Erythroblast (primary cell): ENCODE results near the gene ATG7.
A peak's percentile ranks its signal among the peaks of the same experiment; 100 is the strongest.

Experiments
- DNase-seq, 2 experiments: peaks; one replicate each; lab custom pipeline; 2025; lab: John Stamatoyannopoulos, UW
- GATA1 ChIP-seq: IDR thresholded peaks from 2 replicates; pipeline ENCODE4 v1.6.1; 2011; ENCODE audit warnings: low read depth, mild to moderate bottlenecking, control low read depth, low read length, moderate library complexity
- POLR2A ChIP-seq: IDR thresholded peaks from 2 replicates; pipeline ENCODE4 v1.6.1; 2011; ENCODE audit warnings: mild to moderate bottlenecking, low read length

Gene ATG7

DNA sequence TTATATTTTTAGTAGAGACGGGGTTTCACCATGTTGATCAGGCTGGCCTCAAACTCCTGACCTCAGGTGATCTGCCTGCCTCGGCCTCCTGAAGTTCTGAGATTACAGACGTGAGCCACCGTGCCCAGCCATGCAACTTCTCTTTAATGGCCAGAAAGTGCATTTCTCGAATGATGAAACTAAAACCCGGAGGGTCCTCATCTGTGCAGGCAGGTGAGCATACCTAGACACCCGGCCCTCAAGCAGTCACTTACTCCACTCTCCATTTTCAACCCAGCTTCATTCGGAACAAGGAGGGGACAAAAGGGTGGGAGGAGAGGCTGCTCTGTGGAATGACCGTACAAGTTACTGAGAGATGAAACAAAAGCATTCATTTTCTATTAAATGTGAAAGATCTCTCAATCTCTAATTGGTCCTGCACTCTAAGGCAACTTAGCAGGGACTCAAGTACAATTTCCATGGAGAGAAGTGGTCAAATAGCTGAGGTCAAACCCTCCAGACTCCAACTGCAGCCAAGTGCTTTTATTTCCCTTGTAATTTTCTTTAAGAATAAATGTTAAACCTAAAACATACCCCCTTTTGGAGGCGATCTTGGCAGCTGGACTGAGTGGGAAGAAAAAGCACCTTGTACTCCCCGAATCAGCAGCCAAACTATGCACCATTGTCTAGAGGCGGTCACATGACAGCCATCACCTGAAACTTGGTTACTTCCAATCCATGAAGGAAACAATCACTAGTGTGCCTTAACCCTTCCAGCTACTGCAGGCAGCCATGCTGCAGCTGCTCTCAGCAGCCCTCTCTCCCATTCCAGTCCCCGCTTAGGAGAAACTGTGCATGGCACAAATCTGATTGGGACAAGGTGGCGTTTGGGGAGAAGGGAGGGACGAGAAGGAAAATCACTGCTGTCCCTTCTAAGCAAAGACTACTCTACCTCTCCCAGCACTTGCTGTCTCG is 309.3 kb downstream of the ATG7 start:
- DNase-seq: no peak
- TF ChIP-seq POLR2A (no peak), GATA1 (no peak)

DNA sequence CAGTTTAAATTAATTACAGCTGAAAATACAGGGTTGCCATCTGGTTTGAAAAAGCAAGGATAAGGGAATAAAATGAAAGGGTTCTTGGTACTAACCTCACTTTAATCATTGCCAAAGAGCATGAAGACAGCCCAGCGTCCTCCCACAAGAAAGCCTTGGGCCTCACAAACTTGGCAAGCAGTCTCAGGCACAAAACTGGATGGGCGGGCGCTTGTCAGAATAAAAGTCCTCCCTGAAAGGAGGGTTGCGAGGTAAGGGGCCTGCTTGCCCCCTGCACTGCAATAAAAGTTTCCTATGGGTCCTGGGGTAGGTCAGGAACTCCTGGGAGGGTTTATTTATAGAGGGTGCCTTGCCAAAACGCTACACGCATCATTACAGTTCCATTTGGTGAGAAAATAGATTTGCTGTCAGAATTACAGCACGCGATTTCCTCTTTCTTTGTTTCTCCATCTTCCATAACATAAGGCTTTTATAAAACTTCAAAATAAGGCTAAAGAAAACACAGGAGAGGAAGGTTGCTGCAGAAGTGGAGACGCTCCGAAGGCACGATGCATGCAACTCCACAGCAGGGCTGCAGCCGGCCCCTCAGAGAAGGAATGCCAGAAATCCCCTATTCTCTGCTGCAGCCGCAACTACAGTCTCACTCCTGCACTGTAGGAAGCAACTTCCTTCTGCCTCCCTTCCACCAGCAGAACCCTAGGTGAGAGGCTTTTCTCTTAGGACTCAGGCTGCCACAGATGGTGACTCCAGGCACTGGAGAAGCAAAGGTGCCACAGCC is 310.2 kb downstream of the ATG7 start:
- DNase-seq: peak; percentile 14 to 15
- TF ChIP-seq POLR2A (no peak), GATA1 (no peak)

DNA sequence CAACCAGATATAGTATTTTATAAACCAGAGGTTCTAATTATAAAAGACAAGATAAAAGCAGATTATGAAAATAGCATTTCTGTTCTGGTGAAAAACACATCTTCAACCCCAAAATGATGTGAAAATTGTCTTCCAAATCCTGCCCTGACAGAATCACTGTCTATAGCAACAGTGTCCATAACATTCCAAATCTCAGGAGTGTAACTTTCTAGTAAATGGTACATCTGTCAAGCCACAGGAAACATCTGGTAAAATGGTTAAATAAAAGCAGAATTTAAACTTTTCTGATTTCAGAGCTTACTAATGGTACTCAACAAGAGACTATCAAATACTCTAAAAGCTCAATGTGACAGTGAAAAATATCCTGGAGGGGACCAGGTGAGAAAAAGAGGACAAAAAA is 311.0 kb downstream of the ATG7 start:
- TF ChIP-seq GATA1 (no peak), POLR2A (no peak)

DNA sequence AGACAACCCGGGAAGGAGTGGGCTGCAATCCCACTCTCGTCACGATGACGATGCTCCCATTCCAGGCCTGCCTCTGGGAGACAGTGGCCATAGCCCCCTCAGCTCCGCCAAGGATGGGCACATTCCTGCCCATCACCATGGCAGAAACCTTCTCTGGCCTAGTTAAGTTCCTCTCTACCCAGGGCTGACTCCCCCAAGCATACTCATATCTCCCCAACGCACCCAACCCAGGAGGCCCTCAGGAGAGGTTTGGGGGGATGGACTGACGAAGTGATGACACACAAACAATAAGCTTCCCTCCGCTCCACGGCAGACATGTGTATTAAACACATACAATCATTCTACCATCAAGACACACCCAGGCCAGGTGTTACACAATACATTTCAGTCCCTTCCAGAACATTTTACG is 311.4 kb downstream of the ATG7 start:
- no peak for DNase-seq
- TF ChIP-seq POLR2A (no peak), GATA1 (no peak)

More for the DNA sequence above, 311.0 kb downstream of the ATG7 start:
- no peak for DNase-seq

DNA sequence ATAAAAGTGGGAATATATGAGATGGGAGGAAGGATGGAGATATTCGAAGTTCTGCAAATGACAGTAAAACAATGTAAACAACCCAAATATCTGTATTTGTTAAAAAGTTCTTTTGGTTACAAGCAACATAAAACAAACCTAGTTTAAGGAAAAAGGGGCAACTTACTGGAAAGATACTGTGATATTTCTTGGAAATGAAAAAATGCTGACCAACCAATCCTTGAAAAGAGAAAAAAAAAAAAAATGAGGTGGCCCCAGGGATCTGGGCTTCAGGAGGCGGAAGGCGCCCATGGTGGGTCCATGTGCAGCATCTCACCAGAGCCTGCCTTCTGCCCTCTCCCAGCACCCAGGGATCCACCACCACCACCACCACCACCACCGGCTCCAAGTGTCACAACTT is 312.4 kb downstream of the ATG7 start:
- TF ChIP-seq GATA1 (no peak), POLR2A (no peak)

DNA sequence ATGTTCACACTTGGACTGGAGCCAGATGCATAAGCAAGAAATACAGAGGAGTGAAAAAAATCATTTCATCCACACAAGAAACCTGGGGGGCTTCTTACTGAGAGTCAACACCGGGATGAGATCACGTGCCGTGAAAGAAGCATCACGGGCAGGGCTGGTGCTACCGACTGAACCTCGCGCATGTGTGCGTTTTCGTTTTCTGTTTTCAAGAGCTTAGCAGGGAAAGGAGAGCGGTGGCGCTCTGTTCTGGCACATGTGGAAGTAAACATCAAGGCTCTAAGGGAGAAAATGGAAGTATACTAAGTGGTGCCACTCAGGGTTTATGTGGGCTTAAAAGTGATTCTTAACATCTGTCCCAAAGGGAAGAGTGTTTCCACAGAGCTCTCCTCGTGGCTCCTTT is 315.6 kb downstream of the ATG7 start:
- no peak for DNase-seq
- TF ChIP-seq POLR2A: no peak
- TF ChIP-seq GATA1: no peak

More for the DNA sequence above, 312.4 kb downstream of the ATG7 start:
- DNase-seq: no peak

DNA sequence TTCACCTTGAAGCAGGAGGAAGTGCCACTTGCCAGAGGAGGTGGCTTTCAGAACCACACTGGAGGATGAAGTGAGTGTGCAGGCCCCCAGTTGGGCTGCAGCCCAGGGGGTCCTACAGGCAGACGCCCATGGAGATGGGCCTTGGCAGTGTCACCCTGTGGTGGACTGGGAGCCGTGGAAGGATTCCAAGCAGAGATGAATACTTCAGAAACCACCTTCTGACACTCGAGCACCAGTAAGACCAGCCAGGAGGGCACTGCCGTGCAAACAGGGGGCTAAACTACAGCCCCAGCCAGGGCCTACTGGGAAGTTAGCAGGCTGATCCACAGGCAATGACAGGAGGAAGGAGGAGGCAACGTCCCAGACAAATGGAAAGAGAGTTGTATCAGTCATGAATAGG is 316.1 kb downstream of the ATG7 start:
- no peak for TF ChIP-seq POLR2A
- no peak for TF ChIP-seq GATA1
- DNase-seq: no peak

DNA sequence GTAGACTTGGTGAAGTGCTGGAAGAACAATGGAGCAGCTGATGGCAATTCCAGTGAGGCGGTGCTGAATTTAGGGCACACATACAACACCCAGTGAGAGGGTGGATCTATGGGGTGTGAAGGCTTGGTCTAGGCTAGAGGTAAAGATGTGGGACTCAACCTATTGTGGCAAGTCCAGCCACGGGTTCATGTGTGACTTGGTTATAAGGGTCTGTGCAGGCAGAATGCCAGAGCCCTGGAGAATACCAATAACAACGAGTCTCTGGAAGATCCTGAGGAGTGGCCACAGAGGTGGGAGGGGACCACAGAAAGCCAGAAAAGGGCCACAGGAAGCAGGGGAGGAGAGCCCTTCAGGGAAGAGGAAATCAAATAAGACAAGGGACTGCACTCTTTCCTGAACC is 316.6 kb downstream of the ATG7 start:
- no peak for DNase-seq
- TF ChIP-seq POLR2A: no peak
- no peak for TF ChIP-seq GATA1

DNA sequence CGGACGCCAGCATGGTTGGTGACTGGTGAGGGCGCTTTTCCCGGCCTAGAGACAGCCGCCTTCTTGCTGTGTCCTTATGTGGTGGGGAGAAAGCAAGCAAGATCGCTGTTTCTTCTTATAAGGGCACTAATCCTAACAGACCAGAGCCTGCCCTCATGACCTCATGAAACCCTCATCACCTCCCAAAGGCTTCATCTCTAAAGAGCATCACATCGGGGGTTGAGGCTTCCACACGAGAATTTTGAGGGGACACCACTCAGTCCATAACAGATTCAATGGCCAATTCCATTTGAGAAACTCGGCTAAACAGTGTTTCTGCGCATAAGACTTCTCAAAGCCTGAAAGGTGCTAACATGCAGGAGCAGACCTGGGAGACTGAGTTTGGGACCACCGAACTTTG is 317.5 kb downstream of the ATG7 start:
- TF ChIP-seq GATA1 (no peak), POLR2A (no peak)
- no peak for DNase-seq

DNA sequence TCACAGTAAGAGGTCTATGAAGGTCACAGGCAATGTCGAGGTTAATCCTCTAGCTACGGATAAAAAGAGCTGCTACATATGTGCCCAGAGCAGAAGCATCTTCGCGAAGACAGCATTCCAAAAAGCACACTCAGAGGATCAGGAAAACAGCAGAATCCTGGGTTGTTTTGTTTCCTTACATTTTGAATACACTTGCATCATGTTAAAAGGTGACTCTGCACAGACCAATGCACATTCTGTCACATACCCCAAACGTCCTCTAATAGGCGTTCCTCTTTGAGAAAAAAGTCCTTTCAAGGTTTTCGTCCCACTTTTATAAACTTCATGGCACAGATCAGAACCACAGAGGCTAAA is 318.8 kb downstream of the ATG7 start:
- no peak for DNase-seq
- TF ChIP-seq POLR2A (no peak), GATA1 (no peak)

DNA sequence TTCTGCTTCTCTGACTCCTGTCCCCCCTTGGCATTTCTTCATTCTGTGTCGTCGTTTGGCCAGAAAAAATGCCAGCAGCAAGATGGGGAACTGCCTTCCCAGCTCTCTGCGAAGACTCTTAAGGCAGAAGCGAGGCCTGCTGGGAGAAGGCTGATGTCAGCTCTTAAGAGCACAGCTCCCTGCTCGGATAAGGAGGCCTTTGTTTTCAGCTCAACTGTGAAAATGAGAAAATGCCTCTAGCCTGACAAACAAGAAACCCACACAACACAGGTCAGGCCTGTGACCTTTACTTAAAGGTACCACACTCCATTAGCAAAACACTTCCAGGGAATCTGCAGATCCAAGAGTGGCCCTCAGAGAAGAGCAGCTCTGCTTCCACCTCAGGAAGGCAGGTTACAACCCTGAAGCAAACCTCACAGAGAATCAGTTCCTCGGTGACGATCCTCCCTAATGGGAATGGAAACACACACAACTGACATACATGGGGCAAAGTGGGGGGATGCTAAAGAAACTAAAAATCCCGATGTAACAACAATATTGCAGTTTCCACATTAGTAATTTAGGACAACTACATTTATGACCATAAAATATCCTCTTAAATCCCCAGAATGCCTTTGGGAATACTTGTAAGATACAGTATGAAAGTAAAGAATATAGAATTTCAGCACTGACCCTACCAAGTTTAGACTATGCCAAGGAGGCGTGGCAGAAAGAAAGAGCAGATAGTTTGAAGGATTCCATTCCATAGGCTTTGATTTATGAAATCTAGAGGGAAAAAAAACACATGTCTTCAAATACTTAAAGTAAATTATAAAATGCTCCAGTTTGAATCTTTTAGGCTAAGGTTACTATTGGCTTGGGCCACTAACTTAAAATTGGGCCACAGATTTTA is 319.4 kb downstream of the ATG7 start:
- DNase-seq: no peak
- TF ChIP-seq POLR2A: no peak

DNA sequence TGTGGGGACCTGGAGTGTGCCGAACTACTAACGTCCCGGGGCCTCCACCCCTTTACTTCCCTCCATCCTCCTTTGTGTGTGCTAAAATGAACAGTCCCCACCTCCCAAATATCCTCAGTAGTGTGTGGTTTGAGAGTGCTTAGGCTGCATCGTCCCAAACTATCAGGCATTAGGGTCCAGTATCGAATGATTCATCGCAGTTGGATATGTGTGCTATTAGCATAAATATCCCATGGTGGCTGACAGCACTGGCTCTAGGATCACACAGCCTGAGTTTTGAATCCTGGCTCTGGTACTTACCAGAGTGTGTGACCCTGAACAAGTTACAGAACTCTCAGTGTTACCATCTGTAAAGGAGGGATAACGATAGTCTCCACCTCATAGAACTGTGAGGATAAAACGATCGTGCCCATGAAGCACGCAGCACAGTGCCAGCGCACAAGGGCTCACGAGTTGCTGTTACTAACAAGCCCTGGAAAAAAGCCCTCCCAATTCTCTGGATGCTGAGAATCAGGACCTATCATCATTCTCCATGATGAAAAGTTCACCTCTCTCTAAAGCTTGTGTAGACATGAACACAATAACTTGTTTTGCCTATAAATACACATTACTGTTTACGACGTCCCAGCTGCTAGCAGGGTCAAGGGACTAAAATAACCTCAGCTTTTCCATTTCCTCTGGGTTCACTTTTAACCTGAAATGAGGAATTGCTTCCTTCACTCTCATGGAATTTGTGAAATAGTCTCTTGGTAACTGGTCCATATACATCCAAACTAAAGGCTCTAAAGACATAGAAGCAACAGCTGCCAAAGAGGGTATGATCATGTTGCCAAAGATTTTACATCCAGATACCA is 320.5 kb downstream of the ATG7 start:
- TF ChIP-seq GATA1 (no peak), POLR2A (no peak)
- no peak for DNase-seq
